K562 (cell line): Measurements from ENCODE around the gene TTLL3. TPM values are rescaled to one million over a fixed set of nuclear protein-coding genes. Genes with fewer than 3 reads are reported as not detected.

Experiments used
- FOXP1 ChIP-seq: sonication (generic); formaldehyde crosslinking; IDR thresholded peaks from 2 replicates; pipeline ENCODE4 v1.8.0; 2022; ENCODE audit warnings: mild to moderate bottlenecking, missing genetic modification reagents
- HEY1 ChIP-seq: fragments of 250-450 bp; sonication (Bioruptor Pico); IDR thresholded peaks from 2 replicates; pipeline ENCODE4 v1.5.0; 2020; ENCODE audit warnings: mild to moderate bottlenecking, moderate library complexity, borderline replicate concordance
- JUNB ChIP-seq: fragments of 450-650 bp; formaldehyde crosslinking; conservative IDR thresholded peaks from 2 replicates; pipeline ENCODE4 v1.4.0; 2020; ENCODE audit warnings: mild to moderate bottlenecking
- KLF1 ChIP-seq: fragments of 450-650 bp; IDR thresholded peaks from 2 replicates; pipeline ENCODE4 v1.6.1; 2016; ENCODE audit warnings: missing genetic modification characterization, missing compliant biosample characterization
- OTX1 ChIP-seq: fragments of 450-650 bp; formaldehyde crosslinking; IDR thresholded peaks from 2 replicates; pipeline ENCODE4 v1.4.0; 2022; ENCODE audit warnings: mild to moderate bottlenecking
- POLR2A ChIP-seq: fragments of 450-650 bp; conservative IDR thresholded peaks from 2 replicates; pipeline ENCODE4 v1.6.1; 2016
- RHOXF2B ChIP-seq: fragments of 250-450 bp; sonication (Bioruptor Pico); conservative IDR thresholded peaks from 2 replicates; pipeline ENCODE4 v1.5.1; 2021
- SRF ChIP-seq, 2 experiments: fragments of 250-450, 450-650 bp in 1 of 2; sonication (Bioruptor Pico) in 1 of 2; sonication (generic) in 1 of 2; formaldehyde crosslinking; IDR thresholded peaks; 2 replicates each; pipeline versions ENCODE4 v1.5.0 to v1.5.1; 2020 to 2022; ENCODE audit warnings: mild to moderate bottlenecking in 1 of 2, missing genetic modification reagents in 1 of 2
- TCF3 ChIP-seq: sonication (generic); formaldehyde crosslinking; IDR thresholded peaks from 2 replicates; pipeline ENCODE4 v1.4.0; 2020; ENCODE audit warnings: mild to moderate bottlenecking, missing genetic modification reagents
- ZFP1 ChIP-seq: fragments of 450-650 bp; formaldehyde crosslinking; IDR thresholded peaks from 2 replicates; pipeline ENCODE4 v1.4.0; 2020; ENCODE audit warnings: mild to moderate bottlenecking, mixed read lengths
- ZNF217 ChIP-seq: sonication (generic); formaldehyde crosslinking; IDR thresholded peaks from 2 replicates; pipeline ENCODE4 v1.8.0; 2022; ENCODE audit warnings: mild to moderate bottlenecking, missing genetic modification reagents
- ZNF431 ChIP-seq: sonication (generic); formaldehyde crosslinking; IDR thresholded peaks from 2 replicates; pipeline ENCODE4 v1.8.0; 2022; ENCODE audit warnings: mild to moderate bottlenecking, missing genetic modification reagents
- polyA plus RNA-seq, 8 experiments: library from polyadenylated mRNA; depleted of rRNA in 4 of 8; stranded (reverse) in 5 of 8; unstranded in 3 of 8; fragments of >200 nt; fragmentation: Nextera tagmentation in 2 of 8; fragmentation: Illumina TruSeq in 1 of 8; extraction: Ambion mirVana in 2 of 8; extraction: Trizol in 1 of 8; gene quantifications; 2 replicates each; pipeline versions ENCODE4 v1.2.1 to v1.2.3, GENCODE V29; 2011 to 2014; ENCODE audit warnings: inconsistent platforms in 1 of 8, missing spikeins in 1 of 8
- total RNA-seq, 7 experiments: library from RNA; depleted of rRNA in 6 of 7; stranded (reverse); fragments of >200 nt in 6 of 7; fragmentation: Illumina TruSeq in 2 of 7; extraction: Trizol in 2 of 7; gene quantifications; 2 replicates each; pipeline versions ENCODE4 v1.2.1 to v1.2.3, GENCODE V29; 2011 to 2021; ENCODE audit warnings: low replicate concordance in 1 of 7
- TF ChIP-seq, protein P1 (sequence below): sonication (generic); formaldehyde crosslinking; IDR thresholded peaks from 2 replicates; pipeline ENCODE4 v1.8.0; 2022; ENCODE audit warnings: mild to moderate bottlenecking, missing genetic modification reagents
- TF ChIP-seq, protein P2 (sequence below): sonication (generic); formaldehyde crosslinking; IDR thresholded peaks from 2 replicates; pipeline ENCODE4 v1.8.0; 2022; ENCODE audit warnings: mild to moderate bottlenecking, missing genetic modification reagents
- TF ChIP-seq, protein P3 (sequence below), 2 experiments: fragments of 450-650 bp in 1 of 2; sonication (generic) in 1 of 2; formaldehyde crosslinking; conservative IDR thresholded peaks; 2 replicates each; pipeline versions ENCODE4 v1.4.0 to v1.8.1; 2020 to 2022; ENCODE audit warnings: mild to moderate bottlenecking in 1 of 2, missing genetic modification reagents in 1 of 2
- TF ChIP-seq, protein P4 (sequence below), 2 experiments: fragments of 450-650 bp; conservative IDR thresholded peaks; 2 replicates each; pipeline ENCODE4 v1.6.1; 2017; ENCODE audit warnings: mild to moderate bottlenecking in 2 of 2, moderate library complexity in 2 of 2
- TF ChIP-seq, protein P5 (sequence below): fragments of 450-650 bp; formaldehyde crosslinking; IDR thresholded peaks from 2 replicates; pipeline ENCODE4 v1.4.0; 2022; ENCODE audit warnings: missing genetic modification characterization

TTLL3 gene
- total and polyA plus RNA-seq, 9 of the 15 experiments (the other 6 are each of a cell fraction or from before 2014, with no cell fraction given): 8.9 to 106 (median 33.2) TPM

DNA sequence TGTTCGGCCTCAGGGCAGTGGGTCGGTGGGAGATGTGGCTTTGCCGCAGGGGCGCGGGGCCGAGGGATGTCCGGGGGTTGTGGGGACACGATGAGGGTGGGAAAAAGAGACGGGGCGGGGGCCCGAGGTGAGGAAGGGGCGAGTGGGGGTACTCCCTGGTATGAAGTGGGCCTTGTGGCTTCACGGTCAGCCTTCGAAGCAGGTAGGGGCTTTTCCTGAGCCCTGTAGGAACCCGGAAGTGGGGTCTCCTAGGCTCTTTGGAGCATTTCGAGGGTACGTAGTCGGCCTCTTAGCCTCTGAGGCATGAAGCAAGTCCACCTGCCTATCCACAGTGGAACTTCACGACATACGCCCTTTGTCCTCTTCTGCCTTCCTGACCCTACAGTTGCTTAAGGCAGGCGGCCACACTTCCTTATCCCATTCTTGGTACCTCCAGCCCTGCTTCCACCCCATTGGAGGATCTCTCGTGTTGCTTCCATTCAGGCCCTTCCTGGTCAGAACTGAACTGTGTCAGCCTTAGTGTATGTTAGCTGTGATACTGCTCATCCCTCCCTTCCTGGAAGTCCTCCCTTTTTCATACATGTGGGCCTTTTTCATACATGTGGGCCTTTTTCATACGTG is 16.8 kb upstream of the TTLL3 start (continued):
- TF ChIP-seq, protein P1, sequence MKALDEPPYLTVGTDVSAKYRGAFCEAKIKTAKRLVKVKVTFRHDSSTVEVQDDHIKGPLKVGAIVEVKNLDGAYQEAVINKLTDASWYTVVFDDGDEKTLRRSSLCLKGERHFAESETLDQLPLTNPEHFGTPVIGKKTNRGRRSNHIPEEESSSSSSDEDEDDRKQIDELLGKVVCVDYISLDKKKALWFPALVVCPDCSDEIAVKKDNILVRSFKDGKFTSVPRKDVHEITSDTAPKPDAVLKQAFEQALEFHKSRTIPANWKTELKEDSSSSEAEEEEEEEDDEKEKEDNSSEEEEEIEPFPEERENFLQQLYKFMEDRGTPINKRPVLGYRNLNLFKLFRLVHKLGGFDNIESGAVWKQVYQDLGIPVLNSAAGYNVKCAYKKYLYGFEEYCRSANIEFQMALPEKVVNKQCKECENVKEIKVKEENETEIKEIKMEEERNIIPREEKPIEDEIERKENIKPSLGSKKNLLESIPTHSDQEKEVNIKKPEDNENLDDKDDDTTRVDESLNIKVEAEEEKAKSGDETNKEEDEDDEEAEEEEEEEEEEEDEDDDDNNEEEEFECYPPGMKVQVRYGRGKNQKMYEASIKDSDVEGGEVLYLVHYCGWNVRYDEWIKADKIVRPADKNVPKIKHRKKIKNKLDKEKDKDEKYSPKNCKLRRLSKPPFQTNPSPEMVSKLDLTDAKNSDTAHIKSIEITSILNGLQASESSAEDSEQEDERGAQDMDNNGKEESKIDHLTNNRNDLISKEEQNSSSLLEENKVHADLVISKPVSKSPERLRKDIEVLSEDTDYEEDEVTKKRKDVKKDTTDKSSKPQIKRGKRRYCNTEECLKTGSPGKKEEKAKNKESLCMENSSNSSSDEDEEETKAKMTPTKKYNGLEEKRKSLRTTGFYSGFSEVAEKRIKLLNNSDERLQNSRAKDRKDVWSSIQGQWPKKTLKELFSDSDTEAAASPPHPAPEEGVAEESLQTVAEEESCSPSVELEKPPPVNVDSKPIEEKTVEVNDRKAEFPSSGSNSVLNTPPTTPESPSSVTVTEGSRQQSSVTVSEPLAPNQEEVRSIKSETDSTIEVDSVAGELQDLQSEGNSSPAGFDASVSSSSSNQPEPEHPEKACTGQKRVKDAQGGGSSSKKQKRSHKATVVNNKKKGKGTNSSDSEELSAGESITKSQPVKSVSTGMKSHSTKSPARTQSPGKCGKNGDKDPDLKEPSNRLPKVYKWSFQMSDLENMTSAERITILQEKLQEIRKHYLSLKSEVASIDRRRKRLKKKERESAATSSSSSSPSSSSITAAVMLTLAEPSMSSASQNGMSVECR (CRISPR knock-in tag): peak; percentile 83
- TF ChIP-seq FOXP1 (CRISPR knock-in tag) (peak; percentile 44; the same call in 1 of the 2 replicates), TCF3 (CRISPR knock-in tag) (no peak), JUNB (no peak), SRF (CRISPR knock-in tag; IDR thresholded peaks at IDR 0.05) (no peak), ZFP1 (CRISPR knock-in tag) (no peak), HEY1 (CRISPR knock-in tag) (no peak), POLR2A (peak; percentile 6), ZNF217 (no peak), OTX1 (peak; percentile 70; the same call in 1 of the 2 replicates), KLF1 (tag) (no peak), RHOXF2B (0 out of 2 replicates have a peak, but pooled peaks have one; percentile 40), ZNF431 (CRISPR knock-in tag) (0 out of 2 replicates have a peak, but pooled peaks have one; percentile 27)
- TF ChIP-seq, protein P2, sequence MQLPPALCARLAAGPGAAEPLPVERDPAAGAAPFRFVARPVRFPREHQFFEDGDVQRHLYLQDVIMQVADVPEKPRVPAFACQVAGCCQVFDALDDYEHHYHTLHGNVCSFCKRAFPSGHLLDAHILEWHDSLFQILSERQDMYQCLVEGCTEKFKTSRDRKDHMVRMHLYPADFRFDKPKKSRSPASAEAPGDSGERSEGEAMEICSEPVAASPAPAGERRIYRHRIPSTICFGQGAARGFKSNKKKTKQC (CRISPR knock-in tag): peak; percentile 55; the same call in 1 of the 2 replicates
- TF ChIP-seq, protein P3, sequence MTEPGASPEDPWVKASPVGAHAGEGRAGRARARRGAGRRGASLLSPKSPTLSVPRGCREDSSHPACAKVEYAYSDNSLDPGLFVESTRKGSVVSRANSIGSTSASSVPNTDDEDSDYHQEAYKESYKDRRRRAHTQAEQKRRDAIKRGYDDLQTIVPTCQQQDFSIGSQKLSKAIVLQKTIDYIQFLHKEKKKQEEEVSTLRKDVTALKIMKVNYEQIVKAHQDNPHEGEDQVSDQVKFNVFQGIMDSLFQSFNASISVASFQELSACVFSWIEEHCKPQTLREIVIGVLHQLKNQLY (CRISPR knock-in tag; conservative IDR thresholded peaks at IDR 0.05): no peak
- TF ChIP-seq, protein P4, sequence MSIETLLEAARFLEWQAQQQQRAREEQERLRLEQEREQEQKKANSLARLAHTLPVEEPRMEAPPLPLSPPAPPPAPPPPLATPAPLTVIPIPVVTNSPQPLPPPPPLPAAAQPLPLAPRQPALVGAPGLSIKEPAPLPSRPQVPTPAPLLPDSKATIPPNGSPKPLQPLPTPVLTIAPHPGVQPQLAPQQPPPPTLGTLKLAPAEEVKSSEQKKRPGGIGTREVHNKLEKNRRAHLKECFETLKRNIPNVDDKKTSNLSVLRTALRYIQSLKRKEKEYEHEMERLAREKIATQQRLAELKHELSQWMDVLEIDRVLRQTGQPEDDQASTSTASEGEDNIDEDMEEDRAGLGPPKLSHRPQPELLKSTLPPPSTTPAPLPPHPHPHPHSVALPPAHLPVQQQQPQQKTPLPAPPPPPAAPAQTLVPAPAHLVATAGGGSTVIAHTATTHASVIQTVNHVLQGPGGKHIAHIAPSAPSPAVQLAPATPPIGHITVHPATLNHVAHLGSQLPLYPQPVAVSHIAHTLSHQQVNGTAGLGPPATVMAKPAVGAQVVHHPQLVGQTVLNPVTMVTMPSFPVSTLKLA (conservative IDR thresholded peaks at IDR 0.05): peak in 1 of 2 experiments; percentile 25; a peak in 2 of 4 replicates
- TF ChIP-seq, protein P5, sequence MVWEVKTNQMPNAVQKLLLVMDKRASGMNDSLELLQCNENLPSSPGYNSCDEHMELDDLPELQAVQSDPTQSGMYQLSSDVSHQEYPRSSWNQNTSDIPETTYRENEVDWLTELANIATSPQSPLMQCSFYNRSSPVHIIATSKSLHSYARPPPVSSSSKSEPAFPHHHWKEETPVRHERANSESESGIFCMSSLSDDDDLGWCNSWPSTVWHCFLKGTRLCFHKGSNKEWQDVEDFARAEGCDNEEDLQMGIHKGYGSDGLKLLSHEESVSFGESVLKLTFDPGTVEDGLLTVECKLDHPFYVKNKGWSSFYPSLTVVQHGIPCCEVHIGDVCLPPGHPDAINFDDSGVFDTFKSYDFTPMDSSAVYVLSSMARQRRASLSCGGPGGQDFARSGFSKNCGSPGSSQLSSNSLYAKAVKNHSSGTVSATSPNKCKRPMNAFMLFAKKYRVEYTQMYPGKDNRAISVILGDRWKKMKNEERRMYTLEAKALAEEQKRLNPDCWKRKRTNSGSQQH: peak; percentile 58
